Measurements from ENCODE around the gene DPF3. TPM values are rescaled to one million over a fixed set of nuclear protein-coding genes. Genes with fewer than 3 reads are reported as not detected.
A peak's percentile ranks its signal among the peaks of the same experiment; 100 is the strongest.

DPF3 gene
- total and polyA plus RNA-seq, 2 of the 13 experiments (the other 11 are each of a cell fraction or from before 2014, with no cell fraction given) = 0.09 to 0.60 TPM

GRCh38 chr14:72903716-72904115, 9.8 kb upstream of the DPF3 start:
- ChIA-PET CTCF (ENCODE audit: low intra/inter-chr PET ratio, low total read pairs) (interaction anchor here (1.6 to 2.5 kb wide), 4 partner anchors 145 to 390 kb away, joined by 4 to 32 read pairs (median 18); no protein-coding TSS in a partner anchor), POLR2A (no interaction called here)
- Histone ChIP-seq H3K4me3 (replicated peaks in 1 of 3; ENCODE audit: insufficient read depth in 1 of 3, low read depth in 2 of 3, low read length in 3 of 3) (no peak overlapping the region), H3K4me2 (ENCODE audit: low read depth, low read length) (no peak overlapping the region), H4K20me1 (ENCODE audit: insufficient read depth, low read length) (no peaks in the 10 kb centered on the region), H3K4me1 (ENCODE audit: insufficient read depth, low read length) (peaks cover 21% of the 10 kb centered on the region), H3K27me3 (ENCODE audit: control insufficient read depth in 1 of 2, insufficient read depth in 2 of 2, low read length in 2 of 2) (no peaks in the 10 kb centered on the region; a peak in 1 of 5 replicates), H3K36me3 (replicated peaks in 1 of 2; ENCODE audit: control insufficient read depth in 1 of 2, insufficient read depth in 2 of 2, low read length in 2 of 2) (no peaks in the 10 kb centered on the region), H3K79me2 (ENCODE audit: insufficient read depth, low read length) (no peaks in the 10 kb centered on the region), H3K9me3 (ENCODE audit: low read length) (no peaks in the 10 kb centered on the region), H3K27ac (ENCODE audit: extremely low read length, insufficient read depth, low read length) (no peak overlapping the region), H3K9ac (ENCODE audit: insufficient read depth, low read depth, low read length) (no peak overlapping the region), H2AFZ (ENCODE audit: low read length) (no peak overlapping the region)
- in situ Hi-C loops (cut with HindIII; ENCODE audit: extremely low pct_ligation_motif_present, low pct_unique_long_range_greater_than_20kb) = no loop called here
- TF ChIP-seq CBFB (CRISPR knock-in tag; IDR thresholded peaks at IDR 0.05) (no peak), ZNF878 (CRISPR knock-in tag; IDR thresholded peaks at IDR 0.05) (no peak), MYNN (CRISPR knock-in tag; IDR thresholded peaks at IDR 0.05; ENCODE audit: low read depth) (no peak), HNF4A (CRISPR knock-in tag; IDR thresholded peaks at IDR 0.05) (0 out of 2 replicates have a peak, but pooled peaks have one; percentile 31), ZNF710 (CRISPR knock-in tag; IDR thresholded peaks at IDR 0.05; ENCODE audit: borderline replicate concordance) (no peak), SKI (IDR thresholded peaks at IDR 0.05; ENCODE audit: partially characterized antibody) (no peak), ZNF737 (CRISPR knock-in tag; IDR thresholded peaks at IDR 0.05; ENCODE audit: borderline replicate concordance) (no peak), CEBPG (CRISPR knock-in tag; IDR thresholded peaks at IDR 0.05) (0 out of 2 replicates have a peak, but pooled peaks have one; percentile 5), ZNF367 (CRISPR knock-in tag; IDR thresholded peaks at IDR 0.05; ENCODE audit: borderline replicate concordance) (no peak), TSC22D2 (CRISPR knock-in tag; IDR thresholded peaks at IDR 0.05; ENCODE audit: borderline replicate concordance) (no peak), CEBPB (IDR thresholded peaks at IDR 0.05; ENCODE audit: borderline replicate concordance, low read depth, low read length) (peak; percentile 53; the same call in 1 of the 2 replicates), ZNF713 (CRISPR knock-in tag; IDR thresholded peaks at IDR 0.05) (no peak), REL (CRISPR knock-in tag; conservative IDR thresholded peaks at IDR 0.05) (no peak), ZNF616 (CRISPR knock-in tag; IDR thresholded peaks at IDR 0.05; ENCODE audit: low read depth) (no peak), ZBTB7A (CRISPR knock-in tag; IDR thresholded peaks at IDR 0.05) (no peak), NR2F6 (IDR thresholded peaks at IDR 0.05) (peak; percentile 24; the same call in 1 of the 2 replicates), NR2F6 (CRISPR knock-in tag; IDR thresholded peaks at IDR 0.05) (peak; percentile 29; the same call in 1 of the 2 replicates)
- ATAC-seq = no peak
- no peak for DNase-seq (ENCODE audit: low spot score)
- no TSS peak for BruUV-seq (replicated peaks)
- WGBS (ENCODE audit: low lambda C conversion rate) = 0% methylated on average over 1 of the region's 1 CpG
- intact Hi-C loops (cut with micrococcal nuclease; ENCODE audit: unreplicated experiment) = no loop called here
- no peak for FAIRE-seq
